ENCODE results near the gene HS3ST6. TPM values are rescaled to one million over a fixed set of nuclear protein-coding genes. Genes with fewer than 3 reads are reported as not detected.
"Not testable (repeated sequence)": the region's sequence is repeated elsewhere in the genome, so short reads cannot be mapped to it uniquely, and the experiment has no call there.

Gene HS3ST6
- total RNA-seq, 1 donor from 2014 or later: 4.4 TPM

GRCh38 chr16:1887711-1888354 is 30.4 kb downstream of the HS3ST6 start:
- TF ChIP-seq POLR2AphosphoS5 (IDR thresholded peaks at IDR 0.05; ENCODE audit: insufficient read depth in 1 of 2, low read depth in 1 of 2) (no peak), CTCF (IDR thresholded peaks at IDR 0.05) (no peak), POLR2A (IDR thresholded peaks at IDR 0.05) (no peak)
- no peak for DNase-seq (ENCODE audit: extremely low spot score in 2 of 2)
- Histone ChIP-seq H3K9me3 (no peaks in the 10 kb centered on the region), H3K4me1 (no peaks in the 10 kb centered on the region), H3K27ac (no peak overlapping the region), H3K36me3 (no peaks in the 10 kb centered on the region), H3K27me3 (no peaks in the 10 kb centered on the region), H3K4me3 (no peak overlapping the region)
- intact Hi-C loops (cut with DNase I): no loop called here

GRCh38 chr16:1884889-1885288 is 33.3 kb downstream of the HS3ST6 start:
- no peaks in the 10 kb centered on the region for H3K4me1 ChIP-seq
- H3K27ac ChIP-seq: no peak overlapping the region
- H3K9me3 ChIP-seq: no peaks in the 10 kb centered on the region
- no peak overlapping the region for H3K4me3 ChIP-seq
- no peak for DNase-seq (ENCODE audit: extremely low spot score in 2 of 2)
- intact Hi-C loops (cut with DNase I): no loop called here
- no peaks in the 10 kb centered on the region for H3K27me3 ChIP-seq
- TF ChIP-seq POLR2A (IDR thresholded peaks at IDR 0.05) (no peak), POLR2AphosphoS5 (IDR thresholded peaks at IDR 0.05; ENCODE audit: insufficient read depth in 1 of 2, low read depth in 1 of 2) (no peak), CTCF (IDR thresholded peaks at IDR 0.05) (no peak)
- no peaks in the 10 kb centered on the region for H3K36me3 ChIP-seq

- Histone ChIP-seq H3K4me3 (no peak overlapping the region), H3K36me3 (no peaks in the 10 kb centered on the region), H3K27me3 (no peaks in the 10 kb centered on the region), H3K4me1 (no peaks in the 10 kb centered on the region), H3K9me3 (no peaks in the 10 kb centered on the region), H3K27ac (no peak overlapping the region)
- intact Hi-C loops (cut with DNase I): no loop called here
- TF ChIP-seq CTCF (IDR thresholded peaks at IDR 0.05) (no peak), POLR2A (IDR thresholded peaks at IDR 0.05) (no peak), POLR2AphosphoS5 (IDR thresholded peaks at IDR 0.05; ENCODE audit: insufficient read depth in 1 of 2, low read depth in 1 of 2) (no peak)
- DNase-seq (ENCODE audit: extremely low spot score in 2 of 2): no peak
Observed at GRCh38 chr16:1884155-1884760, 34.0 kb downstream of the HS3ST6 start.

GRCh38 chr16:1881172-1881571 is 37.0 kb downstream of the HS3ST6 start:
- H3K27ac ChIP-seq; H3K4me1 ChIP-seq; H3K4me3 ChIP-seq; DNase-seq (ENCODE audit: extremely low spot score in 2 of 2); H3K27me3 ChIP-seq; H3K9me3 ChIP-seq; H3K36me3 ChIP-seq; intact Hi-C loops (cut with DNase I): not testable (repeated sequence)

- no peak overlapping the region for H3K4me3 ChIP-seq
- H3K9me3 ChIP-seq: no peaks in the 10 kb centered on the region
- no peak for DNase-seq (ENCODE audit: extremely low spot score in 2 of 2)
- H3K27ac ChIP-seq: no peak overlapping the region
- no peaks in the 10 kb centered on the region for H3K27me3 ChIP-seq
- H3K36me3 ChIP-seq: no peaks in the 10 kb centered on the region
- intact Hi-C loops (cut with DNase I): no loop called here
- TF ChIP-seq POLR2AphosphoS5 (IDR thresholded peaks at IDR 0.05; ENCODE audit: insufficient read depth in 1 of 2, low read depth in 1 of 2): no peak
- no peak for TF ChIP-seq CTCF (IDR thresholded peaks at IDR 0.05)
- TF ChIP-seq POLR2A (IDR thresholded peaks at IDR 0.05): no peak
- H3K4me1 ChIP-seq: no peaks in the 10 kb centered on the region
Observed at GRCh38 chr16:1879477-1879876, 38.7 kb downstream of the HS3ST6 start.

Data from vagina (tissue), 2 donors.